D721Med (cell line): ENCODE measurements around the gene AARS2.

Experiments used
- DNase-seq: peaks from one replicate; pipeline ENCODE4 v3.0.0; 2011; ENCODE audit warnings: low spot score; ENCODE audit not compliant: insufficient read length
- FAIRE-seq: peaks from 2 replicates; lab custom pipeline; 2011; peaks lifted over from hg19 to GRCh38; lab: Jason Lieb, UNC
- TF ChIP-seq, protein P1 (sequence below): IDR thresholded peaks from 2 replicates; pipeline ENCODE4 v1.5.1; 2012; ENCODE audit warnings: mild to moderate bottlenecking, control low read depth; ENCODE audit not compliant: insufficient read depth; ENCODE audit errors: missing control alignments

AARS2 gene

DNA sequence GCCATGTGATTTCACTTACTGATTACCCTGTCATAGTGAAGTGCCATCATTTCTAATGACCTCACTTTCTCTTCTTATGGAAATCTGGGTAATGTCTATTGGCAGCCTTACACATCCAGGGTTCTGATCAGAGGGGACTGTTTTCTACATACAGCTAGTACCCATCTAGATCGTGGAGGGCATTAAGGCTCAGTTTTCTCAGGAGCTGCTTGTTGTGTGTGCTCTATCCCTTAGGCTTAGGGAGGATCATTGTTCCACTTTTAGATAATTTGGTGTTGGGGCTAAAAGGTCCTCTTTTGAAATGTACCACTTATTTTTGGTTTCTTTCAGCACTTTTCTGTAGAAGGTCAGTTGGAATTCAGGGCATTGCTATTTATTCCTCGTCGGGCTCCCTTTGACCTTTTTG is 62.4 kb downstream of the AARS2 start:
- TF ChIP-seq, protein P1, sequence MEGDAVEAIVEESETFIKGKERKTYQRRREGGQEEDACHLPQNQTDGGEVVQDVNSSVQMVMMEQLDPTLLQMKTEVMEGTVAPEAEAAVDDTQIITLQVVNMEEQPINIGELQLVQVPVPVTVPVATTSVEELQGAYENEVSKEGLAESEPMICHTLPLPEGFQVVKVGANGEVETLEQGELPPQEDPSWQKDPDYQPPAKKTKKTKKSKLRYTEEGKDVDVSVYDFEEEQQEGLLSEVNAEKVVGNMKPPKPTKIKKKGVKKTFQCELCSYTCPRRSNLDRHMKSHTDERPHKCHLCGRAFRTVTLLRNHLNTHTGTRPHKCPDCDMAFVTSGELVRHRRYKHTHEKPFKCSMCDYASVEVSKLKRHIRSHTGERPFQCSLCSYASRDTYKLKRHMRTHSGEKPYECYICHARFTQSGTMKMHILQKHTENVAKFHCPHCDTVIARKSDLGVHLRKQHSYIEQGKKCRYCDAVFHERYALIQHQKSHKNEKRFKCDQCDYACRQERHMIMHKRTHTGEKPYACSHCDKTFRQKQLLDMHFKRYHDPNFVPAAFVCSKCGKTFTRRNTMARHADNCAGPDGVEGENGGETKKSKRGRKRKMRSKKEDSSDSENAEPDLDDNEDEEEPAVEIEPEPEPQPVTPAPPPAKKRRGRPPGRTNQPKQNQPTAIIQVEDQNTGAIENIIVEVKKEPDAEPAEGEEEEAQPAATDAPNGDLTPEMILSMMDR: no peak
- FAIRE-seq (no peak), DNase-seq (no peak)

DNA sequence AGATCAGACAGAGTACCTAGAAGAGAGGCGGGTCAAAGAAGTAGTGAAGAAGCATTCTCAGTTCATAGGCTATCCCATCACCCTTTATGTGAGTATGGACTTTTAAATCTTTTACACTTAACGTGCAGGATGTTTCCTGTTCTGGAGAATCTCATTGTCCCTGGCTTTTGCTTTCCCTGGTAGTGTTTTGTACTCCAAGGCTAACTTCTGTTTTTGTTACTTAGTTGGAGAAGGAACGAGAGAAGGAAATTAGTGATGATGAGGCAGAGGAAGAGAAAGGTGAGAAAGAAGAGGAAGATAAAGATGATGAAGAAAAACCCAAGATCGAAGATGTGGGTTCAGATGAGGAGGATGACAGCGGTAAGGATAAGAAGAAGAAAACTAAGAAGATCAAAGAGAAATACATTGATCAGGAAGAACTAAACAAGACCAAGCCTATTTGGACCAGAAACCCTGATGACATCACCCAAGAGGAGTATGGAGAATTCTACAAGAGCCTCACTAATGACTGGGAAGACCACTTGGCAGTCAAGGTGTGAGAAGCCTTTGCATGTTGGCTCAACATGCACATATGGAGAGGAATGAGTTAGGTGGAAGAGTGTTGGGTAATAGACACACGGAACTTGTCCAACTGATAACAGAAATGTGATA is 63.0 kb downstream of the AARS2 start:
- TF ChIP-seq, protein P1: no peak
- FAIRE-seq: no peak
- DNase-seq: no peak
